ENCODE measurements around the gene TSPAN18. TPM values are rescaled to one million over a fixed set of nuclear protein-coding genes. Genes with fewer than 3 reads are reported as not detected.

The TSPAN18 gene
- total and polyA plus RNA-seq, 7 donors, result 5.2 to 21.7 (median 8.0) TPM

DNA sequence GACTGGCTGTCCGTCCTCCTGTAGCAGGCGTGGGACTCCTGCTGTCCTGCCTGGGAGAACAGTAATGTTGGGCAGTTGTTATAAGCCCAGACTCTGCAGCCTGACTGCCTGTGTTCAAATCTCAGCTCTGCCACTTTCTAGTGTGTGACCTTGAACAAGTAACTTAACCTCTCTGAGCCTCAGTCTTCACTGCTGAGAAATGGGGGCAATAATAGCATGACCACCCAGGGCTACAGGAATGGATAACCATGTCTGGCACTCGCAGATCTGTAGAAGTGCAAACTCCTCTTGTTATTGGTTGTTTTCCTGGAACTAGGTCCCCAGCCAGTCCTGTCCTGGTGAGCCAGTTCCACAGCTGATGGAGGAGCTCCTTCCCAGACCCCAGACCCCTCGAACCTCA is 154.2 kb downstream of the TSPAN18 start:
- peaks cover 0 to 7% (median 0%) of the 10 kb centered on the region in 3 donors for H3K27me3 ChIP-seq (ENCODE audit: insufficient read depth in 3 of 3, low read length in 2 of 3)
- 84 to 86% (median 85%) methylated on average over 4 of the region's 4 CpGs for WGBS, 3 donors
- ATAC-seq, result no peak
- H3K36me3 ChIP-seq (ENCODE audit: insufficient read depth in 1 of 2, low read depth in 1 of 2), result no peaks in the 10 kb centered on the region
- no peak for TF ChIP-seq CTCF (IDR thresholded peaks at IDR 0.05)
- H3K27ac ChIP-seq, result no peak overlapping the region
- no peak for DNase-seq
- intact Hi-C loops (cut with DNase I), result no loop called here
- no peak overlapping the region for H3K4me3 ChIP-seq
- peaks cover 3% of the 10 kb centered on the region for H3K4me1 ChIP-seq
- H3K9me3 ChIP-seq, result no peaks in the 10 kb centered on the region

DNA sequence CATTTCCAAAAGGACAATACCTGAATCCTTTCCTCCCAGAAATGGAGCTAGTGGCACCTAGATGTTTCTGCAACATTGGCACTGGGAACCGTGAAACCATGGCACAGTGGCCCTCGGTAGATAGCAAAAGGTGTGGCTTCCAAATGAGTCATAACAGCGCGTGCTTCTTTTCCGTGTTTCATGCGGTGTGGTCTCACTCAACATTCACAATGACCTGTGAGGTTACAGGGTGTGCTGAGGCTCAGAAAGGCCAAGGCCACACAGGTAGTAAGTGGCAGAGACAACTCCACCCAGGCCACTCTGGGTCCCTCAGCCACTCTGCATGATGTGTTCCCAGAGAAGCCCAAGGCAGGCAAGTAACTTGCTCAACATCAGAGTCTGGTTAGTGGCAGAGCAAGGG is 156.5 kb downstream of the TSPAN18 start:
- H3K36me3 ChIP-seq (ENCODE audit: insufficient read depth in 1 of 2, low read depth in 1 of 2), result no peaks in the 10 kb centered on the region
- DNase-seq (no peak), ATAC-seq (no peak)
- no peak overlapping the region for H3K27ac ChIP-seq
- peaks cover 0 to 3% (median 0%) of the 10 kb centered on the region in 3 donors for H3K27me3 ChIP-seq (ENCODE audit: insufficient read depth in 3 of 3, low read length in 2 of 3)
- intact Hi-C loops (cut with DNase I), result no loop called here
- no peaks in the 10 kb centered on the region for H3K9me3 ChIP-seq
- H3K4me3 ChIP-seq, result no peak overlapping the region
- H3K4me1 ChIP-seq, result no peaks in the 10 kb centered on the region
- 81 to 92% (median 85%) methylated on average over 6 of the region's 6 CpGs for WGBS, 3 donors
- no peak for TF ChIP-seq CTCF (IDR thresholded peaks at IDR 0.05)

DNA sequence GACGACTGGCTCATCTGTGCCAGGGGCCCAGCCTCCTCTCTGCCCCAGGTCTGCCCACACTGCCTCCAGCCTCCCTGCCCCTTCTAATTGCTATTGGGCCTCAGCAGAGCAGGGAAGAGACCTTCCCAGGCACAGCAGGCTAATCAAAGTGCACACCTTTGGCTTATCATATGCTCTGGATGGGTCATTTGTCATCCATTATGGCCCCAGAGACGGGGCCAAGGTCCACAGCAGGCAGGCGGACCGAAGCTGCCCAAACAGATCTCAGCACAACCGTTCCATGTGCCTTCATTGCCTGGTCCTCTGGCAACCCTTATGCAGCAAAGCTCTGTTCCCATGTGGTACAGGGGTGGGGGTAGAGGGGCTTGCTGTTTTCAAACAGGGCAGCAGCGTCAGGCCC is 157.3 kb downstream of the TSPAN18 start:
- Histone ChIP-seq H3K9me3 (no peaks in the 10 kb centered on the region), H3K4me1 (no peaks in the 10 kb centered on the region), H3K4me3 (no peak overlapping the region), H3K27me3 (ENCODE audit: insufficient read depth in 3 of 3, low read length in 2 of 3) (peaks cover 0 to 3% (median 0%) of the 10 kb centered on the region in 3 donors), H3K27ac (no peak overlapping the region), H3K36me3 (ENCODE audit: insufficient read depth in 1 of 2, low read depth in 1 of 2) (no peaks in the 10 kb centered on the region)
- intact Hi-C loops (cut with DNase I), result no loop called here
- 91 to 96% (median 91%) methylated on average over 6 of the region's 6 CpGs for WGBS, 3 donors
- DNase-seq (no peak), ATAC-seq (no peak)
- TF ChIP-seq CTCF (IDR thresholded peaks at IDR 0.05), result no peak

DNA sequence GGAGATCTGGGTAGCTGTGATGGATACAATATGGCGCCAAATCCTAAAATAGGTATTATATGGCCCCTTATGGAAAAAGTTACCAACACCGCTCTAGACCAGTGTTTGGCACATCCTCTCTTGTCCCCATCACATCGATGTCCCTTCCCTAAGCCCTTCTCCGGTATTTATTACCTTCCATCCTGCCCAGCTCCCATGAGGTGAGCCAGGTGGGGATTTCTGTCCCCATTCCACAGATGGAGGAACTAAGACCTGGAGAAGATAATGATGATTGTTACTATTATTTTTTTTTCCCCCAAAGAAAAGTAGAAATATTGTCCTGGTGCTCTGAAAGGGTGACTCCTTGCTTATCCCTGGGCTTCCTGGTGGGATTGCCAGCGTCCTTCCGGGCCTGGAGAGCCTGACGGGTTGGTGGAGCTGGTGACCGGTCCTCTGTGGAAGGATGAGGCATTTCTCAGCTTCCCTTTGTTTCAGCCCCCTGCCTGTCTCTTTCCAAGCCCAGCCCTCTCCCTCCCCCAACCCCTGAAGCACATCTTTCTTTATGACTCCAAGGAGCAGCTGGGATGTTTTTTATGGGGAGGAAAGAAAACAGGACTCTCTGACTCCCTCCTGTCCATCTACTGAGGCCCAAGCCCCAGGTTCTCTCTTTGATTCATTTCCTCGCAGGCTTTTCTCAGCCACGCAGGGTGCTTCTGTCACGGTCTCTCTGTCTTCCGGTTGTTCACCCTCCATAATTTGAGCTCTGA is 158.5 kb downstream of the TSPAN18 start:
- no peak overlapping the region for H3K4me3 ChIP-seq
- DNase-seq (no peak), ATAC-seq (no peak)
- no peaks in the 10 kb centered on the region for H3K9me3 ChIP-seq
- WGBS, 3 donors, result 80 to 86% (median 82%) methylated on average over 12 of the region's 12 CpGs
- intact Hi-C loops (cut with DNase I), result no loop called here
- H3K36me3 ChIP-seq (ENCODE audit: insufficient read depth in 1 of 2, low read depth in 1 of 2), result no peaks in the 10 kb centered on the region
- TF ChIP-seq CTCF (IDR thresholded peaks at IDR 0.05), result no peak
- no peaks in the 10 kb centered on the region for H3K4me1 ChIP-seq
- H3K27ac ChIP-seq, result no peak overlapping the region
- peaks cover 0 to 3% (median 0%) of the 10 kb centered on the region in 3 donors for H3K27me3 ChIP-seq (ENCODE audit: insufficient read depth in 3 of 3, low read length in 2 of 3)
